ENCODE data around the gene CEACAM19.
"Not testable (repeated sequence)": the region's sequence is repeated elsewhere in the genome, so short reads cannot be mapped to it uniquely, and the experiment has no call there.

CEACAM19 gene

GRCh38 chr19:44701228-44701627, 29.9 kb downstream of the CEACAM19 start:
- no peak for DNase-seq (ENCODE audit: low read depth)

GRCh38 chr19:44702551-44703176, 31.4 kb downstream of the CEACAM19 start:
- no peak for DNase-seq (ENCODE audit: low read depth)

GRCh38 chr19:44703336-44704078, 32.2 kb downstream of the CEACAM19 start:
- no peak for DNase-seq (ENCODE audit: low read depth)

- DNase-seq (ENCODE audit: low read depth), result no peak
Observed at GRCh38 chr19:44704982-44705381, 33.7 kb downstream of the CEACAM19 start.

GRCh38 chr19:44705502-44706010, 34.3 kb downstream of the CEACAM19 start:
- no peak for DNase-seq (ENCODE audit: low read depth)

- DNase-seq (ENCODE audit: low read depth), result no peak
Observed at GRCh38 chr19:44706506-44707236, 35.4 kb downstream of the CEACAM19 start.

- no peak for DNase-seq (ENCODE audit: low read depth)
Observed at GRCh38 chr19:44707794-44708193, 36.5 kb downstream of the CEACAM19 start.

GRCh38 chr19:44708940-44709339, 37.7 kb downstream of the CEACAM19 start:
- DNase-seq (ENCODE audit: low read depth), result no peak

GRCh38 chr19:44709434-44710266, 38.4 kb downstream of the CEACAM19 start:
- DNase-seq (ENCODE audit: low read depth), result not testable (repeated sequence)

GRCh38 chr19:44710483-44710882, 39.2 kb downstream of the CEACAM19 start:
- DNase-seq (ENCODE audit: low read depth), result no peak

GRCh38 chr19:44712864-44713515, 41.7 kb downstream of the CEACAM19 start:
- DNase-seq (ENCODE audit: low read depth), result no peak

GRCh38 chr19:44714597-44715169, 43.4 kb downstream of the CEACAM19 start:
- DNase-seq (ENCODE audit: low read depth), result no peak

- DNase-seq (ENCODE audit: low read depth), result no peak
Observed at GRCh38 chr19:44717603-44718002, 46.3 kb downstream of the CEACAM19 start.

GRCh38 chr19:44718441-44719261, 47.4 kb downstream of the CEACAM19 start:
- no peak for DNase-seq (ENCODE audit: low read depth)

GRCh38 chr19:44719262-44719701, 48.0 kb downstream of the CEACAM19 start:
- DNase-seq (ENCODE audit: low read depth), result no peak

GRCh38 chr19:44720396-44720795, 49.1 kb downstream of the CEACAM19 start:
- DNase-seq (ENCODE audit: low read depth), result not testable (repeated sequence)

GRCh38 chr19:44720945-44721344, 49.7 kb downstream of the CEACAM19 start:
- no peak for DNase-seq (ENCODE audit: low read depth)

- DNase-seq (ENCODE audit: low read depth), result not testable (repeated sequence)
Observed at GRCh38 chr19:44721369-44721768, 50.1 kb downstream of the CEACAM19 start.

- DNase-seq (ENCODE audit: low read depth), result no peak
Observed at GRCh38 chr19:44722131-44723121, 51.1 kb downstream of the CEACAM19 start.
